ENCODE results near the gene ITGAD.

DNA sequence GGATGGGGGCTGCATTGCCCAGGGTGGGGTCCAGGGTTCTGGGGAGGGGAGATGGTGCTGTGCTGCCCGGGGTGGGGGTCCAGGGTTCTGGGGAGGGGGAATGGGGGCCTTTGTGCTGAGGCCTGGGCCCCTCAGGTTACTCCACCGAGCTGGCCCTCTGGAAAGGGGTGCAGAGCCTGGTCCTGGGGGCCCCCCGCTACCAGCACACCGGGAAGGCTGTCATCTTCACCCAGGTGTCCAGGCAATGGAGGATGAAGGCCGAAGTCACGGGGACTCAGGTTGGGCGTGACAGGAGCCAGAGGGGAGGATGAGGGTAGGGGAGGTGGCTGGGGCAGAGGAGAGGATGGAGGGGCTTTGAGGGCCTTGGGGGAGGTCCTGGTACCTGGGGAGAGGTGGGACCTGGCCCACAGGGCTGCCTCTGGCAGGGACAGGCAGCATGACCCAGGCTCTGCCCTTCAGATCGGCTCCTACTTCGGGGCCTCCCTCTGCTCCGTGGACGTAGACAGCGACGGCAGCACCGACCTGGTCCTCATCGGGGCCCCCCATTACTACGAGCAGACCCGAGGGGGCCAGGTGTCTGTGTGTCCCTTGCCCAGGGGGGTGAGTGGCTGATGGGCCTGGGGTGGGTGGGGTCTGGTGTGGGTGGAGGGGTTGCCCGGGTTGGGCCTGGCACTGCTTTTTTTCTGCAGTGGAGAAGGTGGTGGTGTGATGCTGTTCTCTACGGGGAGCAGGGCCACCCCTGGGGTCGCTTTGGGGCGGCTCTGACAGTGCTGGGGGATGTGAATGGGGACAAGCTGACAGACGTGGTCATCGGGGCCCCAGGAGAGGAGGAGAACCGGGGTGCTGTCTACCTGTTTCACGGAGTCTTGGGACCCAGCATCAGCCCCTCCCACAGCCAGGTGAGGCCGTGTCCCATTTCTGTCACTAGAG is 30.4 kb upstream of the ITGAD start:
- TF ChIP-seq, protein P1, sequence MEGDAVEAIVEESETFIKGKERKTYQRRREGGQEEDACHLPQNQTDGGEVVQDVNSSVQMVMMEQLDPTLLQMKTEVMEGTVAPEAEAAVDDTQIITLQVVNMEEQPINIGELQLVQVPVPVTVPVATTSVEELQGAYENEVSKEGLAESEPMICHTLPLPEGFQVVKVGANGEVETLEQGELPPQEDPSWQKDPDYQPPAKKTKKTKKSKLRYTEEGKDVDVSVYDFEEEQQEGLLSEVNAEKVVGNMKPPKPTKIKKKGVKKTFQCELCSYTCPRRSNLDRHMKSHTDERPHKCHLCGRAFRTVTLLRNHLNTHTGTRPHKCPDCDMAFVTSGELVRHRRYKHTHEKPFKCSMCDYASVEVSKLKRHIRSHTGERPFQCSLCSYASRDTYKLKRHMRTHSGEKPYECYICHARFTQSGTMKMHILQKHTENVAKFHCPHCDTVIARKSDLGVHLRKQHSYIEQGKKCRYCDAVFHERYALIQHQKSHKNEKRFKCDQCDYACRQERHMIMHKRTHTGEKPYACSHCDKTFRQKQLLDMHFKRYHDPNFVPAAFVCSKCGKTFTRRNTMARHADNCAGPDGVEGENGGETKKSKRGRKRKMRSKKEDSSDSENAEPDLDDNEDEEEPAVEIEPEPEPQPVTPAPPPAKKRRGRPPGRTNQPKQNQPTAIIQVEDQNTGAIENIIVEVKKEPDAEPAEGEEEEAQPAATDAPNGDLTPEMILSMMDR (IDR thresholded peaks at IDR 0.05), result no peak
- no peak for TF ChIP-seq POLR2A (IDR thresholded peaks at IDR 0.05)
